Measurements from ENCODE around the gene CRIM1.

GRCh38 chr2:36476411-36476810 lies 120.8 kb downstream of the CRIM1 start:
- TF ChIP-seq TCF12 (IDR thresholded peaks at IDR 0.05; ENCODE audit: low read depth): no peak
- TF ChIP-seq CEBPB (IDR thresholded peaks at IDR 0.05): no peak
- TF ChIP-seq RAD21 (IDR thresholded peaks at IDR 0.05; ENCODE audit: low read depth): no peak
- no peak for TF ChIP-seq MAX (IDR thresholded peaks at IDR 0.05)
- no peak for TF ChIP-seq TAF1 (IDR thresholded peaks at IDR 0.05; ENCODE audit: low read depth)
- TF ChIP-seq EP300 (IDR thresholded peaks at IDR 0.05; ENCODE audit: borderline replicate concordance): no peak
- TF ChIP-seq, protein P1, sequence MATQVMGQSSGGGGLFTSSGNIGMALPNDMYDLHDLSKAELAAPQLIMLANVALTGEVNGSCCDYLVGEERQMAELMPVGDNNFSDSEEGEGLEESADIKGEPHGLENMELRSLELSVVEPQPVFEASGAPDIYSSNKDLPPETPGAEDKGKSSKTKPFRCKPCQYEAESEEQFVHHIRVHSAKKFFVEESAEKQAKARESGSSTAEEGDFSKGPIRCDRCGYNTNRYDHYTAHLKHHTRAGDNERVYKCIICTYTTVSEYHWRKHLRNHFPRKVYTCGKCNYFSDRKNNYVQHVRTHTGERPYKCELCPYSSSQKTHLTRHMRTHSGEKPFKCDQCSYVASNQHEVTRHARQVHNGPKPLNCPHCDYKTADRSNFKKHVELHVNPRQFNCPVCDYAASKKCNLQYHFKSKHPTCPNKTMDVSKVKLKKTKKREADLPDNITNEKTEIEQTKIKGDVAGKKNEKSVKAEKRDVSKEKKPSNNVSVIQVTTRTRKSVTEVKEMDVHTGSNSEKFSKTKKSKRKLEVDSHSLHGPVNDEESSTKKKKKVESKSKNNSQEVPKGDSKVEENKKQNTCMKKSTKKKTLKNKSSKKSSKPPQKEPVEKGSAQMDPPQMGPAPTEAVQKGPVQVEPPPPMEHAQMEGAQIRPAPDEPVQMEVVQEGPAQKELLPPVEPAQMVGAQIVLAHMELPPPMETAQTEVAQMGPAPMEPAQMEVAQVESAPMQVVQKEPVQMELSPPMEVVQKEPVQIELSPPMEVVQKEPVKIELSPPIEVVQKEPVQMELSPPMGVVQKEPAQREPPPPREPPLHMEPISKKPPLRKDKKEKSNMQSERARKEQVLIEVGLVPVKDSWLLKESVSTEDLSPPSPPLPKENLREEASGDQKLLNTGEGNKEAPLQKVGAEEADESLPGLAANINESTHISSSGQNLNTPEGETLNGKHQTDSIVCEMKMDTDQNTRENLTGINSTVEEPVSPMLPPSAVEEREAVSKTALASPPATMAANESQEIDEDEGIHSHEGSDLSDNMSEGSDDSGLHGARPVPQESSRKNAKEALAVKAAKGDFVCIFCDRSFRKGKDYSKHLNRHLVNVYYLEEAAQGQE (IDR thresholded peaks at IDR 0.05; ENCODE audit: low read depth): no peak
- TF ChIP-seq EGR1 (IDR thresholded peaks at IDR 0.05): no peak
